GM19193 (cell line): ENCODE data around the gene OR5AL1.

ENCODE experiments used
- POLR2A ChIP-seq: IDR thresholded peaks from 4 replicates; pipeline ENCODE4 v1.6.1; 2011; ENCODE audit not compliant: insufficient read depth, insufficient read length; ENCODE audit errors: extremely low read depth

The OR5AL1 gene

GRCh38 chr11:56412396-56412795 lies at the start of gene OR5AL1:
OR5AL1 (plus strand) TSS chr11:56412696.
- no peak for TF ChIP-seq POLR2A

DNA sequence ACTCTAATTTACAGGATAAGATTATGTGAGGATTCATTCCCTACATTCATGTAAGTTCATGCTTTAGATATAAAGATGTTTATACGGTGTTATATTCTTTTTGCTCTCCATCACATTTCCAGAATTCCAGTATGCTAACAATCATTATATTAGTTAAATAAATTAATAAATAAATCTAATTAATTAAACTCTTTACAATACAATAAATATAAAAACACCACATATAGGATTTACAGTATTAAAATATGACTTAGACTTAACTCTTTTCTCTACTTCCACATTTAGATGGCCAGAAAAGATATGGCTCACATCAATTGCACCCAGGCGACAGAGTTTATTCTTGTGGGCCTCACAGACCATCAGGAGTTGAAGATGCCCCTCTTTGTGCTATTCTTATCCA lies 37.2 kb upstream of the OR5AL1 start, which contains the start of gene OR8U1:
Gene OR8U1, plus strand, starts transcription at position 301 of the 400 bp plus-strand sequence. Its CDS starts 0 bp downstream, at position 301.
- no peak for TF ChIP-seq POLR2A

DNA sequence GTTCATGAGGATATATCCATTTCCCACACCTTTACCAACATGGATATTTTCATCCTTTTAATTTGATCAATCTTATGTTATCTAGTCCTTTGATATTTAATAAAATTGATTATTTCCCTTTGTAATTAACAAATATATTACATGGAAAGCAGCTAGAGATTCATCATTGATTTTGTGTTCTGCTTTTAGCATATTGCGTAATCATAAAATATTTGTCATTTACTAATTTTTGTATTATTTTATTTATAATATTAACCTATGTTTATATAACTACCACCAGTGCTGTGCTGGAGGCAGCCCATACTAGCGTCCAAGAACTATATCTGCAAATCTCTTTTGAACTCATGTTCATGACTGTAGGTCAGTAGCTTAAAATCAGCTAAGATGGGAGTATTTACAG lies 32.4 kb upstream of the OR5AL1 start:
- no peak for TF ChIP-seq POLR2A

DNA sequence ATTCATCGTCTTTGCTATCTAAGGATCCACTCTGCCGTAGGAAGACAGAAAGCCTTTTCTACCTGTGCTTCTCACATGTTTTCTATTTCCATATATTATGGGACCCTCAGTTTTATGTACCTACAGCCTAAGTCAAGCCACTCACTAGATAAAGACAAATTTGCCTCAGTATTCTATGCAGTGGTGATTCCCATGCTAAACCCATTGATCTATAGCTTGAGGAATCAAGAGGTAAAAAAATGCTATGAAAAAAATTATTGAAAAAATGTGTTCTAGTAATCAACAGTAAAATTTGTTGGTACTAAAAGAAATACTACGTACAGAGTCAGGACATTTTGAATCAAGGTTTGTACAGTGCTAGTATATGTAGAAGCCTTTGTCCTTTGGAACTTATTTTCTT lies 18.1 kb upstream of the OR5AL1 start:
- TF ChIP-seq POLR2A, result no peak

- TF ChIP-seq POLR2A, result no peak
These were observed 16.4 kb upstream of the OR5AL1 start for GRCh38 chr11:56396047-56396446.

DNA sequence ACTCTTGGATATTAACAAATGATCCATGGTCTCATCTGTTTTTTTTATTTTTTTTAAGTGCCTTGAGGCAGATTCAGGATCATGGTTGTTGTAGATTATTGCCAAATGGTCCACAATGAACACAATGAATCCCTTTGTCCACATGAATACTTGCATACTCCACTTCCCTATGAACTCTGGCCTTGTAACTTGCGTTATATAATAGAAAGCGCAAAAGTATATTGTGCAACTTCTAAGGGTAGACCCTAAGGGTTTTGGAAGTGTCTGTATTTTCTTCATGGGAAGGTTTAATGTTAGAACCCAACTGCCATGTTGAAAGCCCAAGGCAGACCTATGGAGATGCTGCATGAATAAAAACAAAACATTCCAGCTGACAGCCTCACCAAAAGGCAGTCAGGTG lies 8.1 kb upstream of the OR5AL1 start:
- no peak for TF ChIP-seq POLR2A

- TF ChIP-seq POLR2A, result no peak
These were observed 1.7 kb upstream of the OR5AL1 start for GRCh38 chr11:56410801-56411200.

DNA sequence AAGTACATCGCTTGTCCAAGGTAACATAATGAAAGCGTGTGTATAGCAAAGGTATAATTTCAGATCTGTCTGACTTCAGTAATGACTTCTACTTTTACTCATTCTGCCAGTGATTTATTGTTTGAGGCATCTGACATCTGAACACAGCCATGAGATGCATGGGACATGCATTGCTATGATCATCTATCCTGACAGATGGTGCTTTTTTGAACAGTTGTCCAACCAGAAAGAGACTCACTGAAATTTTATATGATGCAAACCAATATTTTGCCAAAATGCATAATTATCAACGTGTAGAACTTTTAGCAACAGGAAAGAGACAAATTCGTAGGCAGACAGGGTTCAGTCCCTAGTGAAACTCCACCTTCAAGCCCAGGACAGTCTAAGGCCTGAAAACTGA lies 41.0 kb downstream of the OR5AL1 start:
- no peak for TF ChIP-seq POLR2A

GRCh38 chr11:56457076-56457475 lies 44.6 kb downstream of the OR5AL1 start:
- TF ChIP-seq POLR2A, result no peak
